GM18505 (cell line): ENCODE measurements around the gene TRPM5.

ENCODE experiments used
- ATAC-seq: cut with Tn5 transposase; IDR thresholded peaks from one replicate; pipeline ENCODE4 v1.9.1; 2021; ENCODE audit not compliant: unreplicated experiment
- POLR2A ChIP-seq: IDR thresholded peaks from 4 replicates; pipeline ENCODE4 v1.6.1; 2011; ENCODE audit warnings: borderline replicate concordance; ENCODE audit not compliant: insufficient read depth, insufficient read length; ENCODE audit errors: extremely low read depth

The TRPM5 gene

GRCh38 chr11:2474059-2474901 is 30.0 kb upstream of the TRPM5 start:
- no peak for TF ChIP-seq POLR2A
- ATAC-seq = no peak

- ATAC-seq = no peak
- TF ChIP-seq POLR2A = no peak
These were observed 29.2 kb upstream of the TRPM5 start for GRCh38 chr11:2473361-2474058.

GRCh38 chr11:2472428-2473186 is 28.3 kb upstream of the TRPM5 start:
- TF ChIP-seq POLR2A = no peak
- ATAC-seq = no peak

- ATAC-seq = no peak
- no peak for TF ChIP-seq POLR2A
These were observed 27.4 kb upstream of the TRPM5 start for GRCh38 chr11:2471804-2472096.

GRCh38 chr11:2471048-2471803 is 26.9 kb upstream of the TRPM5 start:
- no peak for ATAC-seq
- no peak for TF ChIP-seq POLR2A

DNA sequence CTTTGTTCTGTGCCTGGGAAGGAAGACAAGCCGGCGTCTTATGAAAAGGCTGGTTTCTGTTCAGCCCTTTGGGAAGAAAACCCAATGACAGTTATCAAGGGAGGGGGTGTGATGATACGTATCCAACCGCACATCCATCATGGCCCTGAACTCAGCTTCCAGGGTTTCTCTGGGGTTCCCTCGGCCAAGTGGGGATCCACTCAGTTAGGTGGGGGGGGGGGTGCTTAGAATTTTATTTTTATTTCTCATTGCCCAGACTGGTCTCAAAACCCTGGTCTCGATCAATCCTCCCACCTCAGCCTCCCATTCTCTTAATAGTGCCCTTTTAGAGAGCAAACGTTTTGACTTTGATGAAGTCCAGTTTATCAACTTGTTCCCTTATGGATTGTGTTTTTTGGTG is 26.2 kb upstream of the TRPM5 start:
- no peak for TF ChIP-seq POLR2A
- no peak for ATAC-seq

- no peak for ATAC-seq
- no peak for TF ChIP-seq POLR2A
These were observed 24.3 kb upstream of the TRPM5 start for GRCh38 chr11:2468363-2469235.

DNA sequence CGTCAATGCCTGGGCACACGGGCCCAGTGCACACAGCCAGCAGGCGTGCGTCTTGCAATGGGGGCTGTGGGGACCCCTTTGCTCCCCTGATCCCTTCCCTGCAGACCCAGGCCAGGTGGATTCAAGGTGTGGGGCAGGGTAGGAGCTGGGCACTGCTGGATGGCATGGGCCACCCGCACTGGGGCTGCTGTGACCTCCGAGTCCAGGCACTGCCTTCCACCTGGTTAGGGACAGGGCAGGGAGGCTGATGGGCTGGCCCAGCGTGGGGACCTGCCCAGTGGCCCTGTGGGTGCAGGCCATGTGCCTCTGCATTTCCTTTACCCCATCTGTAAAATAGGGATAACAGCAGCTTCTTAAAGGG is 23.4 kb upstream of the TRPM5 start:
- no peak for ATAC-seq
- TF ChIP-seq POLR2A = no peak

- ATAC-seq = no peak
- TF ChIP-seq POLR2A = no peak
These were observed 22.8 kb upstream of the TRPM5 start for GRCh38 chr11:2466869-2467694.

- TF ChIP-seq POLR2A = no peak
- no peak for ATAC-seq
These were observed 21.9 kb upstream of the TRPM5 start for GRCh38 chr11:2466069-2466801.
